Measurements from ENCODE around the gene ONECUT1. TPM values are rescaled to one million over a fixed set of nuclear protein-coding genes. Genes with fewer than 3 reads are reported as not detected.
A peak's percentile ranks its signal among the peaks of the same experiment; 100 is the strongest.

ONECUT1 gene
- total and polyA plus RNA-seq, 7 donors: not detected

- ATAC-seq (peak in 2 of 4 donors; percentile 36 to 69), DNase-seq (no peak)
- WGBS, 3 donors: 94 to 100% (median 96%) methylated on average over 1 of the region's 1 CpG
- intact Hi-C loops (cut with DNase I): no loop called here
- no peaks in the 10 kb centered on the region for H3K27me3 ChIP-seq (ENCODE audit: insufficient read depth in 3 of 3, low read length in 2 of 3)
- no peak overlapping the region for H3K4me3 ChIP-seq
- TF ChIP-seq CTCF (IDR thresholded peaks at IDR 0.05): no peak
- H3K27ac ChIP-seq: no peak overlapping the region
- H3K9me3 ChIP-seq: no peaks in the 10 kb centered on the region
- no peaks in the 10 kb centered on the region for H3K36me3 ChIP-seq (ENCODE audit: insufficient read depth in 1 of 2, low read depth in 1 of 2)
- H3K4me1 ChIP-seq: no peaks in the 10 kb centered on the region
Measured at GRCh38 chr15:52710050-52710707, 80.0 kb downstream of the ONECUT1 start.

GRCh38 chr15:52709187-52709981 lies 80.8 kb downstream of the ONECUT1 start:
- Histone ChIP-seq H3K27me3 (ENCODE audit: insufficient read depth in 3 of 3, low read length in 2 of 3) (no peaks in the 10 kb centered on the region), H3K9me3 (no peaks in the 10 kb centered on the region), H3K27ac (no peak overlapping the region), H3K4me1 (no peaks in the 10 kb centered on the region), H3K4me3 (no peak overlapping the region), H3K36me3 (ENCODE audit: insufficient read depth in 1 of 2, low read depth in 1 of 2) (no peaks in the 10 kb centered on the region)
- ATAC-seq (peak in 2 of 4 donors; percentile 24 to 35), DNase-seq (no peak)
- intact Hi-C loops (cut with DNase I): no loop called here
- 68 to 71% (median 69%) methylated on average over 10 of the region's 10 CpGs for WGBS, 3 donors
- TF ChIP-seq CTCF (IDR thresholded peaks at IDR 0.05): no peak

Other genes starting within 250 kb of the ONECUT1 start
- gene ARPP19, start 221.3 kb downstream of the ONECUT1 start, total RNA-seq: 100 to 1,000 TPM; 161 to 372 (median 274) TPM
- 100 to 1,000 TPM; 134 to 374 (median 256) TPM for gene ARPP19, start 221.3 kb downstream of the ONECUT1 start, polyA plus RNA-seq
- gene ATOSA, start 110.9 kb downstream of the ONECUT1 start, total RNA-seq: 10 to 100 TPM; 45.5 to 71.7 (median 57.6) TPM
- gene ATOSA, start 110.9 kb downstream of the ONECUT1 start, polyA plus RNA-seq: 100 to 1,000 TPM in 1 of 3 donors, 10 to 100 TPM in 1, 1 to 10 TPM in 1; 9.8 to 129 (median 67.6) TPM

Measured in psoas muscle (tissue), 8 donors.